Measurements from ENCODE around the gene MAPK12.

The MAPK12 gene

DNA sequence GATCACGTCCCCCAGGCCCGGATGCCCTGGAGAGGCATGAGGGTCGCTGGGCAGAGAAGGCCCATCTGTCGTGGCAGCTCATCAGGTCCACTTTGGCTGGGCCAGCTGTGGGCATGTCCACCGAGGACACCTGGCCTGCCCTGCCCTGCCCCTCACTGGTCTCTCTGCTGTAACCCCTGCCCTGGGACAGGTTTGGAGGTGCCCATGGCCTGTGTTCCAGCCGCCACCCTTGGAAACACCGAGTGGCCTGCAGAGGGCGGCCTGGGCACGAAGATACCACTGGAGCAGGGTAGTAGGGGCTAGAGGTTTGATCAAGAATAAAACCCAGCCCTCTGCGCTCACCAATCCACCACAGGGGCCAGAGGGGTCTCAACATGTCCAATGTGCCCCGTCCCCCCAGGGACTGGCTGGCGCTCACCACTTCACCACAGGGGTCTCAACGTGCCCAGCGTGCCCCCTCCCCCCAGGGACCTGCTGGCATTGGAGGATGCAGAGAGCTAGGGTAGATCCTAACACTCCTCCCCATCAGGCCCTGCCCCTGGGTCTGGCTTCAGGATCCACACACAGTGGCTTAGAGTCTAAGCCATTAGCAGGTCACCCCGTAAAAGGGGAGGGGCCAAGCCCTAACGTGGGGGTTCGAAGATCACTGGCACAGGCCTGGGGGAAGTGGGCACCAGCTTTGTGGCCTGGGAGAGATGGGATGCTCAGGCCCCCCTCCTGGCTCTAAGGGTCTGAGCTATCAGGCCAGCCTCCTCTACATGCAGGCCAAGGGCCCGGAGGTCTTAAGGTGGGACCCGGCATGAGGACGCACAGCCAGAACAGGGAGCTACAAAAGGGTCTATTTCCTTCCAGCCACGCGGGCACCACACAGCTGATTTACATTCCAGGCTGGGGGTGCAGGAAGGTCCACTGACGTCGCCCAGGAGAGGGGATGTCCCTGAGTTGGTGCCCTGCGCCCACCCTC lies 9.1 kb downstream of the MAPK12 start:
- DNase-seq (ENCODE audit: low read depth): peak; percentile 47

DNA sequence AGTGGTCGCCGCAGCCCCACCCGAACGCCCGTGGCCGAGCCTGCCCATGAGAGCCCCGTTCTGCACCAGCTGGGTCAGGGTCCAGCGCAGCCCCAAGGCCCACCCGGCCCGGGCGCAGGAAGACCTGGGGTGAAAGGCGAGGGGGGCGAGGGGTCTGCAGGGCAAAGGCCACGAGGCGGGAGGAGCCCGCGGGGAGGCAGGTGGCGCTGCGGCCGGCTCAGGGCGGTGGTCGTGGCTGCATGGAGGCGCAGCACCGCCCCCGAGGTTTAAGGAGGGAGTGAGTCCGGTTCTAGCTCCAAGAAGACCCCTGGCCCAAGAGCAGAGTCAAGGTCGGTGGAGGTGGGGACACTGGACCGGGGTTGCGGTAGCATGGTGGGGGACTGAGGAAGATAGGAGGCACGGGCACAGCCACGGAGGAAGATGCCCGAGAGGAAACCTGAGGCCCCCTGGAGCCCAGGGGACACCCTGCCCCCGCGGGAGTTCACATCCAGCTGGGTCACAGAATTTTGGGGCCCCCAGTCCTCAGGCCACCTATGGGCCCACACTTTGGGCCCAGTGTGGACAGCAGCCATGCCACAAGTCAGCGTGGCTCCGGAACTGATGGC lies 9.9 kb downstream of the MAPK12 start:
- DNase-seq (ENCODE audit: low read depth): no peak

DNA sequence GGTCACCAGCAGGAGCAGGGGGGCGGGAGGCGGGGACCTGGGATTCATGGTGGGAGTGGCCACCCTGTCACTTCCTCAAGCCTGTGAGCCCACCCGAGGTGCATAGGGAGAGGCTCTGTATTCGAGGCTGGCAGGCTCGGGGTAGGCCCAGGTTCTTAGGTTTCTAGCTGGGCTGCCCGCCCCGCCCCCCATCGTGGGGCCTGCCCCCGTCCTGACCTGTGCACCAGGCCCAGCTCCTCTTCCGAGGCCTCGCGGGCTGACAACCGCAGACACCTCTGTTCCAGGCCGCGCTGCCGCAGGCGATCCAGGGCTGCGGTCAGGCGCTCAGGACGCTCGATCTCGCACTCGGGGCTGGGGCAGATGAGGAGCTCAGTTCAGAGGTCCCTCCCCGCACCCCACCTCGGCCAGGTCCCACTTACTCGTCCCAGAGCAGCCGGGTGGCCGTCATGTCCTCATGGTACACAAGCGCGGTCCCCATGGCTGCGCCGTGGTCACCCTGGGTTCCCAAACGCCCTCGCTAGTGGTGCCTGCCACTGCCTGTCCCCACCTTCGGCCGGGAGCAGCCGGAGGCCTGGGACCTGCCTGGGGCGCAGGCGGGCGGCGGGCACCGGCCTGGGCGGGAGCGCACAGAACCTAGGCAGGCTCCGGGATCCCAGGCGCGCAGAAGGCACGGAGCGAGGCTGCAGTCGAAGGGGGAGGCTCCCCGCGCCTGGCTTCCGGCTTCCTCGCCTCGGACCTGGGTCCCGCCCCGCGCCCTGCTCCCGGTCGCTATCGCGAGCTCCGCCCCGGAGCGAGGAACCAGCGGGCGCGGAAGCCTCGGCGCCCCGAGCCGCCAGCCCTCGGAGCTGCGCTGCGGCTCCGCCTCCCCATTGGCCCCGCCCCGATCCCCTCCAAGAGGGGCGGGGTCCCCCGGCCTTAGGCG lies 10.7 kb downstream of the MAPK12 start, which contains the start of gene HDAC10:
Gene HDAC10 (minus strand): TSS at position 711 of the 922 bp plus-strand sequence. CDS start 233 bp downstream, at position 478.
- DNase-seq (ENCODE audit: low read depth): peak; percentile 65

DNA sequence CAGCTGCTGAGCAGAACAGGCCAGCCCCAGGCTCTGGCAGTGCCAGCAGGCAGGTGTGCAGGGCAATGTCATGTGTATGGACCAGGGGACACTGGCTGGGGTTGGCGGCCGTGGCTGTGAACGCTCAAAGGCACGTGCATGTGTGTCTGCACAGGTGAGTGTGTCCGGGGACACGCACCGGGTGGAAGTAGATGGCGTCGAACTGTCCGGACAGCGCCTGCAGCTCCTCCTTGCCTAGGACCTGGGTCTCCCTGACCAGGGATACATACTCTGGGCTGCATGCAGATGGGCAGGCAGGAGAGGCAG lies 11.3 kb downstream of the MAPK12 start:
- no peak for DNase-seq (ENCODE audit: low read depth)

DNA sequence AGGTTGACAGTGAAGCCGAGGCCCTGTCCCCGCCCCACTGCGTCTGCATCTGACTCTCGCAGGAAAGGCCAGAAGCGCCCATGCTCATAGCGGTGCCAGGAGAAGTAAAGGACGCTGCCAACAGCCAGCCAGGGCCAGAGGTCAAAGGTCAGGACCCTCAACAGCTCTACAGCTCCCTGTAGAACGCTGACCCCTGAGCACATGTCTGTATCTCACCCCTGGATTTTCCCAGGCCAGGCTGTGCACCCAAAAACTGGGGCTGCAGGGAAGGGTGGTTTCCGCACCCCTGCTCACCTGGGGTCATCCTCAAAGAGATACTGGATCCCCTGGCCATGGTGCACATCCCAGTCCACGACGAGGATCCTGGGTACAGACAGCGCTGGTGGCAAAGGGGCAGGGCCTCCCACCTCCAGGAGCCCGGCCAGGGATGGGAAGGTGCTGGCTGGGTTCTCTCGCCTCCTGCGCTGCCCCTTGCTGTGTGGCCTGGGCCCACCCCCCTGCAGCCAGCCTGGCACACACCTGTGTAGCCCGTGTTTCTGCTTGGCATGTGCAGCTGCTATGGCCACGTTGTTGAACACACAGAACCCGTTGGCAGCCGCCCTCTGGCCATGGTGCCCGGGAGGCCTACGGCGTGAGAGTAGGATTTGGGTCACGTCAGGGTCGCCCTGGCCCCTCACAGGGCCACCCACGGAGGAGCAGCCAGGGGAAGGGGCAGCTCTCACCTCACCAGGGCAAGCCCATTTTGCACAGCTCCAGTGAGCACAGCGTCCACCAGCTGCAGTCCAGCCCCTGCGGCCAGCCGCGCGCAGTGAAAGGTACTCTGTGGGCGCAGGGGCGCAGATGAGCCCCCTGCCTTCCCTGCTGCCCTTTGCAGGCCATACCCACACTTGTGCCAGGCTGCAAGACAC lies 11.9 kb downstream of the MAPK12 start:
- no peak for DNase-seq (ENCODE audit: low read depth)

DNA sequence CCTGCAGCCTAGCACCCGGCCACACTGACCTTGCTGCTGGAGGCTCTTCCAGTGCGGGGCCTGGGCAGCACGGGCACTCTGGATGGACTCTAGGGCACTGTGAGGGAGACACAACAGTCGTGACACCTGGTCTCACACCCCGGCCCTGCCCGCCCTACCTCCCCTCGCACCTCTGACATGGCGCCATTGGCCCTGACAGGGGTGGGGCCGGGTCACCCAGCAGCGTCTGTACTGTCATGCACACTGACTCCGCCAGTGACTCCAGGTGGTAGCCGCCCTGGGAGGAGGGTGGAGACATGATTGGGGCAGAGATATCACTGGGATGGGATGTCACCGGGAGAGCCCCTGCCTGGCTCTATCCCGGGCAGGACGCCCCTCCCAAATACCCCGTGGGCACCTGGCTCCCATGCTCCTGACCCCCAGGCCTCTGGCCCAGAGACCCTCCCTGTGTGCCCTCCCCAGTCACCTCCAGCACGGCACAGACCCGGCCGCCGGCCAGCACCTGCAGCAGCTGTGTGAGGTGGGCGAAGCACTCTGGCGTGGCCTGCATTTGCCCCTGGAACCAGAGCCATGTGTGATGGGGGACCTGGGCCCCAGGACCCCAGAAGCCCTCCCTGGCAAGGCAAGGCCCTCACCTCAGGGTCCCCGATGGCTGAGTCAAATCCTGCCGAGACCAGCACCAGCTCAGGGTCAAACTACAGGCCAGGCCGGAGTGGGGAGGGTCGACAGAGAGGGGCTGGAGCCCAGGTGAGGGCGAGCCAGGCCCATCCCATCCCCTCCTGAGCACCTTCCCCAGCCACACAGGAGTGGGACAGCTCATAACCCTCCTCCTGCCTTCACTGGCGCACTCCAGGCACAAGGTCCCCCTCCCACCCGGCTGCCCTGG lies 13.0 kb downstream of the MAPK12 start:
- DNase-seq (ENCODE audit: low read depth): no peak

DNA sequence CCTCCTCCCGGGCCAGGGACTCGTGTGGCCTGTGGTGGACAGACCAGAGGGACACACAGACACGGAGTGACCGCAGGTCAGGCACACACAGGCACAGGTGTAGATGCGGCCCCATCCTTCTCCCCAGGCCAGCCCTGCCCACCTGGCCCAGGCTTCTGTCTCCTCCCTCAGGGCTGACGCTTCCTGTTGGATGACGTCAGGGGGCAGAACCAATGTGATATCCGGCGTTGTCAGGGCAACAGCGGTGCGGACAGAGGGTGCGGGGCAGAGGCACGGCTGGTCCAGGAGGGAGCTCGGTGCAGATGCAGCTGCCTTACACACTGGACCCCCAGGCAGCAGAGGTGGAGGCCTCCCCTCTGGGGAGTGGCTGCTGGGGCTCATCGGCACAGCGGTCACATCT lies 13.7 kb downstream of the MAPK12 start:
- no peak for DNase-seq (ENCODE audit: low read depth)

DNA sequence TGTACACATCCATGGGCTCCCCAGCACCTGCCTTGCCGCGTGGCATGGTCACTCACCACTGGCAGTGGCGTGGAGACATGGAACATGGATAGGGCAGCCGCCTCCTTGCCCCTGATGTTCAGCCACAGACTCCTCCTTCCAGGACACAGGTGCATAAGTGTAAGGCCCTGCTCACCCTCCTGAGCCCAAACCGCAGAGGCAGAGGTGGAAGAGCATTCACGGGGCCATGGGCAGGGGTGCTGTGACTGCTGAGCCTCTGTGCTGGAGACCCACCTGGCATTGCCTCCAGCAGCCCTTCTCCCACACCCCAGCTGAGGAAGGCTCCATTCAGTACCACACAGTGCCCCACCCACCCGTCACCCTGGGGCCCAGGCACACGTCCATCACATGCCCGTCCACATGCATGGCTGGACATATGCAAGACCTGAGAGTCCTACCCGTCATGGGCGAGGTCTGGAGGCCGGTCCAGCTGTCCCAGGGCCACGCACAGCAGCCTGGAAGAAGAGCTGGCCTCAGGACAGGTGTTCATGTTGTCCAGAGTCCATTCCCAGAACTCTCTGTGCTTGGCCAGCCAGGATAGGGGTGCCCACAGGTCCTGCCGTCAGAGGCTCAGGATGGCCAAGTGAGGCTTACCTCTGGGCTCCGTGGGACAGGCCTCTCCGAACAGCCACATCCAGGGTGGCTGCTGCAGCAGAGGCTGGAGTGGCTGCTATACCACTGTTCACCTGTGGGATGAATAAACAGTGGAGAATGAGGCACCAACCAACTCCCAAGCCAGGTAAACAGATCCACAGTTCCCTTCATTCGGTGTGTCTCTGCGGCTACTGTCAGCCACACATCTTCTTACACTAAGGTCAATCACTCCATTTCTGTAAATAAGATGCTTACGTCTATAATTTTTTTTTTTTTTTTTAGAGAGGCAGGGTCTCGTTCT lies 15.0 kb downstream of the MAPK12 start:
- no peak for DNase-seq (ENCODE audit: low read depth)

DNA sequence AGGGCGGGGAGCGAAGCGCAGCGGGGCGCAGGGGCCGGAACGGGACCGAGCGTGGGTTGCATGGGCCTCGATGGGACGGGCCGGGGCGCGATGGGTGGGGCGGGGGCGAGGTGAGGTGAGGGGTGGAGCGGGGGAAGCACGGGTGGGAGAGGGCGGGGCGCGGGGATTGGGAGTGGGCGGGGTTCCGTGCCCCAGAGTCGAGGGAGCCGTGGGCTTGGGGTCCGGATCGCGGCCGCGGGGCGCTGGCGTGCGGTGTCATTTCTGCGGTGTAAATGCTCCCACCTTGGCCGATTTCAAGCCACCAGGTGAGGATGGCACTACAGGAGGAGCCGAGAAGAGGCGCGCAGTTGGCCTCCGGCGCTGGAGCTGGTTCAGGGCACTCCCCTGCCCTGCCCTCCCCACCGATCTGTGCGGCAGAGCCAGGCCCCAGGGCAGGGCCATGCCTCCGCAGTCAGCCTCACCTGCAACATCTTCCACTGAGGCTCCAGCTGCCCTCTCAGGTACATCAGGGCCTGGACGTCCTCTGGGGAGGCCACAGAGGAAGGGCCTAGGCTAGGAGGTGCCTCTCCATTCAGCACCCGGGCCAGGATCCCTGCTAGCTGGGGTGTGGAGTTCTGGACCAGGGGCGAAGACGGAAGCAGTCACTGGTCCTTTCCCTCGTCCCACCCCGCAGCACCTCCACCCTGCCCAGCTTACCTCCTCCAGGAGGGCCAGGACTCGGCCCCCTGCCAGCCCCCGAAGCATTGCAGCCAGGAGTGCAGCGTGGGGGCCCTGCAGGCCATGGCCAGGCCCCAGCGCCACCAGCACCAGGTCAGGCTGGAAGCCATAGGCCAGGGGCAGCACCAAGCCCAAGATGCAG lies 16.0 kb downstream of the MAPK12 start:
- DNase-seq (ENCODE audit: low read depth): no peak

DNA sequence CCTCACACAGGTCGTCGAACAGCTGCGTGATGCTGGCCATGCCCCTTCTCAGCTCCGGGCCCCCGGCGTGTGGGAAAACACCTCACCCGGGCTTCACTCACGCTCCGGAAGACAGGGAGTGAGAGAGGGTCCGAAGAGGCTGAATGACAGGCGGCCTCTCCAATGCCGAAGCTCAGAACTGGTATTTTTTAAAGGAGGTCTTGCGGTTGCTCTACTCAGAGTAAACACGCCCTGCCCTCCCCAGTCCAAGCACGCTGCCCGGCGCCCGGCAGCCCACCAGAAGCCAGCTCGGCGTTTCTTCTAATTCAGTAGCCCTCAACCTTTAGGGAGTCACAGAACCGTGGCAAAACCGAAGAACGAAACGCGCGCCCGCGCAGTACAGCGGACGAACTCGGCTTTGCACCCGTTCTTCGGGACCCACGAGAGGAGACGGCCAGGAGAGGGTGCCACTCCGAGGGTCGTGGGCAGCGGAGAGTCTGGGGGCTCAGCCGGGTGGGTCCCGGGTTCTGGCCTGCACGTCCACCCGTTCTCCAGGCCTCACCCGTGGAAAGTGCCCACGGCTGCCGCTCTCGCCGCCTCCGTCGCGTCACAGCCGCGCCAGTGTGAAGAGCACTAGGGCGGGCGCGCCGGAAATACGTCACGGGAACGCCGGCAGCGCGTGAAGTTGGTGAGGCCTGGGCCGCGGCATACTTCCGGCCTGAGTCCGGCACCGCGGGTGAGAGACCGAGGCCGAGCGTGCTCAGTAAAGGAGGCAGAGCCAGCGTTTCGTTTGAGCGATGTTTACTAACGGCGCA lies 16.9 kb downstream of the MAPK12 start, which contains the start of gene TUBGCP6:
Gene TUBGCP6 (minus strand): TSS at position 604 of the 794 bp plus-strand sequence. CDS start 564 bp downstream, at position 40.
- peak; percentile 93 for DNase-seq (ENCODE audit: low read depth)

DNA sequence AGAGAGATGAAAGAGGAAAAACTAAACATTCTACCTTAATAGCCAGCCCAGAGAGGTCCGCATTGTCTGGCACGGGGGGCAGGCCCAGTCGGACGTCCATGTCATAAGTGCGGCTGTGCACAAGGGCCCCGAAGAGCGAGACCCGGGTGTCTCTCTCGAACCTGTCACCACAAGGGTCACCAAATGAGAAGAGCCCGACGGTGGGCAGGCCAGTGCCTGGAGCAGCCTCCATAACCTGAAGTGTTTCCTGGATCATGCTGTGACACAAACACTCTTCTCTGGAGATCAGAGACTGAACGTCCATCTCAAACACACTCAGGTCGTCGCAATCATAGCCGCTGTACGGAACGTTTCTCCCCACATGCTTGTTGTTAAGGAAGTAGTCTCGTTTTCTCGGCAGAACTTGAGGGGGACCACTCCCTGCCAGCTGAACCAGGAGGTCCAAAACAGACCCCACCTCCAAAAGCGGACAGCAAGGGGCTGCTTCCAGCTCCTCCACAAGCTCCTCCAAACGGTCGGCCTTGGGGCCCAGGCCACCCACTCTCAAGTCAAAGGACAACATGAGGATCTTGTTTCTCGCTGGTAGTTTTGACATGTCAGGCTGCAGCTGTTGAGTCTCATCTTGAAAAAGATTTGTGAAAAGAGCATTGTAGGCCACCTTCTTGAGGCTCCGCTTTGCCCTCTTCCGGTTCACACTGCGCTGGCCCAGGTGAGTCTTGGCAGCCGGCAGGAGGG lies 17.6 kb downstream of the MAPK12 start:
- DNase-seq (ENCODE audit: low read depth): no peak

DNA sequence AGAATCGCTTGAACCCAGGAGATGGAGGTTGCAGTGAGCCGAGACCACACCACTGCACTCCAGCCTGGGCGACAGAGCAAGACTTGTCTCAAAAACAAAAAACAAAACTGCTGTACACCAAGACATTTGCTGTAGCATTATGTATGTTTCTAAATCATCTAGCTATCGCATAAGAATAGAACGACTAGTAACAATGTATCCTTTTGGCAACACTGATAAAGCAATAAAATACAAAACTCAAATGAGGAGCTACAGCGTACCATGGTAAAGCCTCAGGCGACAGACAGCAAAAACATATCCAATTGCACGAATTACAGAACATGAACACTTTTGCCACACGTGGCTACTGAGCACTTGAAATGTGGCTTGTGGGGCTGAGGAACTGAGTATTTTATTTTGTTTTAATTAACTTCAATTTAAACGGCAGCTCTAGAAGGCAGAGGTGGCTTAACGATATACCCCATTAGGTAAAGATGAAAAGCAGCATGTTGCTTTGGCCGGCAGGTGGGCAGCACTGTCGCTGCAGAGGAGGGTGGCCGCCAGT lies 19.0 kb downstream of the MAPK12 start:
- DNase-seq (ENCODE audit: low read depth): no peak

DNA sequence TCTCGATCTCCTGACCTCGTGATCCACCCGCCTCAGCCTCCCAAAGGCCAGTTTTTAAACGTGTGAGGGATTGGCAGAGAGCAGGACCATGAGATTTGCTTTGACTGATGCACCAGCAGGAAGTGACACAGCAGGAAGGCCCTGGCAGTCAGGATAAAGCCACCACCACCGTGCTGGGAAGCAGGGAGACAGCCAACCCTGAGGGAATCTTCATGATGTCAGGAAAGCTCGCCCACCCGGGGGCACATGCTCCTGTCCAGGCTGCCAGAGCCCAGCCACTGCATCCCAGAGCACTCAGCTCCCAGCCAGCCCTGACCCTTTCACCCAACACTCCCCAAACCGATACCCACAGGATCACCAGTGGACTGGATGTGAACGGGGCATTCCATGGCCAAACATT lies 22.7 kb downstream of the MAPK12 start:
- DNase-seq (ENCODE audit: low read depth): no peak

DNA sequence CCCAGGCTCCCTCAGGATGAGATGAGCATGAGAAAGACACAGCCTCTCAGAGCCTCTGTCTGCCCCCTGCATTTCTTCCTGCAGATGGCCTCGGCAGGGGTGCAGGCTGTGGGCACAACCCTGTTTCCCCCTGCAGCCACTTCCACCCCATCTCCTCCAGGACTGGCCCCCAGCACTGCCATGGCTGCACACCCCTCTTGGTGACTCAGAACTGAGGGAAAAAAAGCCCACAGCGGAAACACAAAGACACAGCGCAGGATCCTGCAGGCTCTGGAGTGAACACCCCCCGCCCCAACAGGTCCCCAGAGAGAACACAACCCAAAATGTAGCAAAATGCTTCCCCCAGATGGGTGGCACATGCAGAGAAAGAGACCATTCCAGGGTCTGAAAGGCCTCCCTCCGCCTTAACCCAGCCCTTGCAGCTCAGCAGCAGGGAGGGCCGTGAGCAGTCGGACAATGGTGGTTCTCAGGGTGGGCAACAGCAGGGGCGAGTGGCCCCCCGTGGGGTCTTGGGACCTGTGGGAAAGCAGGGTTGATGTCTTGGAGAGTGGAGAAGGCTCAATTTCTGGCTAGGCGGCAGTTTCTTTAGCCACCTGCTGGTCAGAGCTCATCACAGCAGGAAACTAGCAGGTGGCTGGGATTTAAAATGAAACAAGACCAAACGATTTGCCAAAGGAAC lies 24.6 kb downstream of the MAPK12 start:
- no peak for DNase-seq (ENCODE audit: low read depth)

DNA sequence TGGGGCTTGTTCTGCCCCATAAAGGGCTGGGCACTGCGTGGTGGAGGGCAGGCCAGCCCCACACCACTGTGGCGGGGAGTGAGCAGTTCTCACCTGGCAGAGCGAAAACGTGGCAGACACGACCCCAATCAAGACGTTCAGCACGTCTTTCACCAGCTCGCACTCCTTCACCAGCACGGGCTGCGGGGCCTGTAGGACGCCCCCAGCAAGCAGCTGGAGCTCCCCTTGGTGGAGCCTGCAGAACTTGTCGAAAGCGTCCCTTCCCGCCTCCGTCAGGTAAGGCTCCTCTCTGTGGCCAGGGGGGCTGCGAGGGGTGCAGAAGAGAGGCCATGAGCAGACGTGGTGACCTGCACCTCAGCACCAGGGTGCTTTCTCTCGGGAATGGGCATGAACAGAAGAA lies 28.3 kb downstream of the MAPK12 start:
- DNase-seq (ENCODE audit: low read depth): no peak

Data from stimulated activated CD8-positive, alpha-beta memory T cell treated with anti-CD3 and anti-CD28 coated beads, Interleukin-12 subunit alpha, Interleukin-12 subunit beta, amount 100 ng/mL, for 4 hours (primary cell).